ENCODE measurements around the gene DRC7. TPM values are rescaled to one million over a fixed set of nuclear protein-coding genes. Genes with fewer than 3 reads are reported as not detected.
"Not testable (repeated sequence)": the region's sequence is repeated elsewhere in the genome, so short reads cannot be mapped to it uniquely, and the experiment has no call there.

The DRC7 gene
- total RNA-seq, 1 donor from 2014 or later, result 0.41 TPM

- H3K4me1 ChIP-seq, result no peaks in the 10 kb centered on the region
- H3K4me3 Mint-ChIP-seq, result no peak overlapping the region
- H3K9me3 Mint-ChIP-seq, result no peaks in the 10 kb centered on the region
- H4K20me1 ChIP-seq (ENCODE audit: low read depth), result no peaks in the 10 kb centered on the region
- no peak overlapping the region for H3K4me3 ChIP-seq
- no peaks in the 10 kb centered on the region for H3K36me3 ChIP-seq
- H3K27me3 Mint-ChIP-seq (ENCODE audit: insufficient read depth, low read depth), result peaks cover 8% of the 10 kb centered on the region
- TF ChIP-seq CTCF (IDR thresholded peaks at IDR 0.05), result no peak
- no peak for TF ChIP-seq EZH2phosphoT487 (IDR thresholded peaks at IDR 0.05)
- no peak for TF ChIP-seq EZH2 (IDR thresholded peaks at IDR 0.05)
- no peaks in the 10 kb centered on the region for H3K9me3 ChIP-seq (ENCODE audit: low read depth)
- H3K9ac ChIP-seq, result no peak overlapping the region
- H3K27ac Mint-ChIP-seq, result peak overlapping the region; percentile 34
- H3K27me3 ChIP-seq, result no peaks in the 10 kb centered on the region
- no peaks in the 10 kb centered on the region for H3K79me2 ChIP-seq (ENCODE audit: low read depth)
- no peak overlapping the region for H2AFZ ChIP-seq (replicated peaks)
- H3K4me1 Mint-ChIP-seq, result peaks cover 5% of the 10 kb centered on the region
- no peak overlapping the region for H3K4me2 ChIP-seq
- DNase-seq (ENCODE audit: low spot score), result no peak
- H3F3A ChIP-seq (ENCODE audit: low read depth), result no peaks in the 10 kb centered on the region
- H3K36me3 Mint-ChIP-seq, result no peaks in the 10 kb centered on the region
- H3K27ac ChIP-seq, result no peak overlapping the region
Observed at GRCh38 chr16:57668630-57669475, 25.8 kb upstream of the DRC7 start.

GRCh38 chr16:57669476-57670162, 25.0 kb upstream of the DRC7 start:
- peaks cover 5% of the 10 kb centered on the region for H3K4me1 Mint-ChIP-seq
- H3K27ac ChIP-seq, result no peak overlapping the region
- no peaks in the 10 kb centered on the region for H3K9me3 ChIP-seq (ENCODE audit: low read depth)
- no peaks in the 10 kb centered on the region for H3F3A ChIP-seq (ENCODE audit: low read depth)
- H2AFZ ChIP-seq (replicated peaks), result no peak overlapping the region
- H3K9me3 Mint-ChIP-seq, result no peaks in the 10 kb centered on the region
- no peak overlapping the region for H3K9ac ChIP-seq
- no peak for DNase-seq (ENCODE audit: low spot score)
- peaks cover 8% of the 10 kb centered on the region for H3K27me3 Mint-ChIP-seq (ENCODE audit: insufficient read depth, low read depth)
- no peaks in the 10 kb centered on the region for H3K36me3 ChIP-seq
- no peak for TF ChIP-seq CTCF (IDR thresholded peaks at IDR 0.05)
- TF ChIP-seq EZH2 (IDR thresholded peaks at IDR 0.05), result no peak
- TF ChIP-seq EZH2phosphoT487 (IDR thresholded peaks at IDR 0.05), result no peak
- no peak overlapping the region for H3K4me3 Mint-ChIP-seq
- no peak overlapping the region for H3K27ac Mint-ChIP-seq
- H3K27me3 ChIP-seq, result no peaks in the 10 kb centered on the region
- H3K4me1 ChIP-seq, result no peaks in the 10 kb centered on the region
- H3K36me3 Mint-ChIP-seq, result no peaks in the 10 kb centered on the region
- H3K4me2 ChIP-seq, result no peak overlapping the region
- no peak overlapping the region for H3K4me3 ChIP-seq
- H3K79me2 ChIP-seq (ENCODE audit: low read depth), result no peaks in the 10 kb centered on the region
- no peaks in the 10 kb centered on the region for H4K20me1 ChIP-seq (ENCODE audit: low read depth)

GRCh38 chr16:57670196-57670595, 24.4 kb upstream of the DRC7 start:
- H3K9me3 Mint-ChIP-seq, result no peaks in the 10 kb centered on the region
- Histone ChIP-seq H3K27ac (no peak overlapping the region), H3K36me3 (no peaks in the 10 kb centered on the region), H3K9me3 (ENCODE audit: low read depth) (no peaks in the 10 kb centered on the region), H3K9ac (no peak overlapping the region), H3K4me3 (no peak overlapping the region), H4K20me1 (ENCODE audit: low read depth) (no peaks in the 10 kb centered on the region), H3K4me2 (no peak overlapping the region), H3K27me3 (no peaks in the 10 kb centered on the region), H3K4me1 (peaks cover under 1% of the 10 kb centered on the region), H3F3A (ENCODE audit: low read depth) (peaks cover under 1% of the 10 kb centered on the region), H3K79me2 (ENCODE audit: low read depth) (no peaks in the 10 kb centered on the region), H2AFZ (replicated peaks) (no peak overlapping the region)
- H3K36me3 Mint-ChIP-seq, result no peaks in the 10 kb centered on the region
- TF ChIP-seq EZH2 (IDR thresholded peaks at IDR 0.05) (no peak), CTCF (IDR thresholded peaks at IDR 0.05) (no peak), EZH2phosphoT487 (IDR thresholded peaks at IDR 0.05) (no peak)
- no peak for DNase-seq (ENCODE audit: low spot score)
- peaks cover 5% of the 10 kb centered on the region for H3K4me1 Mint-ChIP-seq
- H3K4me3 Mint-ChIP-seq, result no peak overlapping the region
- no peak overlapping the region for H3K27ac Mint-ChIP-seq
- H3K27me3 Mint-ChIP-seq (ENCODE audit: insufficient read depth, low read depth), result peaks cover 8% of the 10 kb centered on the region

GRCh38 chr16:57671451-57671850, 23.2 kb upstream of the DRC7 start:
- H4K20me1 ChIP-seq (ENCODE audit: low read depth); H2AFZ ChIP-seq (replicated peaks); H3K36me3 ChIP-seq; H3K36me3 Mint-ChIP-seq; H3K4me3 Mint-ChIP-seq; H3K27me3 Mint-ChIP-seq (ENCODE audit: insufficient read depth, low read depth); DNase-seq (ENCODE audit: low spot score); H3K9me3 Mint-ChIP-seq; H3K9ac ChIP-seq; H3K4me2 ChIP-seq; H3K9me3 ChIP-seq (ENCODE audit: low read depth); H3K27ac Mint-ChIP-seq; H3F3A ChIP-seq (ENCODE audit: low read depth); H3K27ac ChIP-seq; H3K27me3 ChIP-seq; H3K79me2 ChIP-seq (ENCODE audit: low read depth); H3K4me3 ChIP-seq: not testable (repeated sequence)
- peaks cover 13% of the 10 kb centered on the region for H3K4me1 ChIP-seq
- H3K4me1 Mint-ChIP-seq, result peaks cover 16% of the 10 kb centered on the region

All from neural progenitor cell (in vitro differentiated cells).